HG03457 (cell line): Measurements from ENCODE around the gene MPDZ.

ENCODE experiments used
- ATAC-seq: cut with Tn5 transposase; IDR thresholded peaks from one replicate; pipeline ENCODE4 v1.9.1; 2021; ENCODE audit warnings: moderate number of reproducible peaks; ENCODE audit not compliant: unreplicated experiment

Gene MPDZ

DNA sequence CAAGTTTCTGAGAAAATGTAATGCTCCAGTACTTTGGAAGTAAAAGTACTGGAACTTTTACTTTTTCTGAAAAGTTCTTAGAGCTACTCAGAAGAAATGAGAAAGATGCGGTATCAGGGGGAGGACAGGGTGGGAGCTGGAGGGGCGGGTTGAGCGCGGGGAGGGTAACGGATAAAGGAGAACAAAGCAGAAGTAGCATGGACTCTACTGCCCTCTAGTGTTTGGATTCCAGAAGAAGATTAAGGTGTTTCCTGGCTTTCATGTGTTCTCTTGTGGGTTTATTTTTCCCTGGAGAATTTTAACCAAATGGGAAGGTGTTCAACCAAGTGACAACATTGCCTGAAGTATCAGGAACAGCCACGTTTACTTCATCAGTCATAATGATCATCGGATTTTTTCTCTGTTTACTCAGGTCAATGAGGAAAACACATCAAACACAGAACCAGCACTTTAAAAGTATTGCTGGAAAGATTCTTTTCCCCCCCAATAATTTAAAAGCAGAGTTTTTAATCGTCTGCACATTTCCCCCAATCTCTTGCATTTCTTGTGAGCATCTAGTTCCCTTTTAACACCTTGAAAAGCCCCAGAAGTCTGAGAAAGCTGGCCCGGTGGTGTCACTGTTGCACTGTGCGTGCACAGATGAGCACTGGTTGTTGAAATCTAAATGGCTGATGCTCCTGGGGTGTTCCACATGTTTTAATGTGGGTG, 190.6 kb downstream of the MPDZ start:
- ATAC-seq, result no peak

DNA sequence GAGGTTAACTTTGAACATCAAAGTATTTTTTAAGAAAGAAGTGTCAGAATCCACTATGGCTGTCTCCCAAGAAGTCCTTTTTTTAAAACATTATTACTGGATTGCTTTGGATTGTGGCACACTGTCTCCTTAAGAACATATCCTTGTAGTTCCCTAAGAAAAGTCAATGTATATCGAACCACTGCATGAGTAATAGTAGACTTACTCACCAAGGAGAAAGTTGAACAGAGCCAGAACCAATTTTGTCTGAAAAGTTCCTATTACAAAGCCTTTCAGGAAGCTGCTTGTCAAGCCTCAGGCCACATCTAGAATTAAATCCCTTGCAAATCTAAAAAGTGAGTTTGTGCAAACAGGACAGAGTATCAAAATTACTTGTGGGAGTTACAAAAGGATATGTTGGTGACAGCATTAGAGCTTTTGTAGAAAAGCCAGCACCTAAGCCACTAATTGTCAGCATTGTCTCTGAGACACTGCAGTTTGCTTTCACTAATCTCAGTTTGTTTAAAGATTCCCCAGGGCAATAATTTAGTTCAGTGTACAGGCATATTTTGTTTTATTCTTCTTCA, 195.4 kb downstream of the MPDZ start:
- no peak for ATAC-seq

GRCh38 chr9:13083366-13083765, 196.1 kb downstream of the MPDZ start:
- ATAC-seq, result no peak

GRCh38 chr9:13082796-13083195, 196.7 kb downstream of the MPDZ start:
- ATAC-seq, result no peak

DNA sequence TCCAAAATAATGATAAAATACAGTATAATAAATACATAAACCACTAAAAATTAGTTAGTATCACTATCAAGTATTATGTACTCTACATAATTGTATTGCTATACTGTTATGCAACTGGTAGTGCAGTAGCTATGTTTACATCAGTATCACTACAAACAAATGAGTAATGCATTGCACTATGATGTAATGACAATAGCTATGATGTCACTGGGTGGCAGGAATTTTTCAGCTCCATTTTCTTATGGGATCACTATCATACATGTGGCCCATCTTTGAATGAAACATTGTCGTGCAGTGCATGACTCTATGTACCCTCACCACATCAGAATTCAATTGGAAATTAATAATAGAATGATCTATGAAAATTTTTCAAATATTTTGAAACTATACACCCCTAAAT, 201.3 kb downstream of the MPDZ start:
- no peak for ATAC-seq

GRCh38 chr9:13076616-13077015, 202.9 kb downstream of the MPDZ start:
- no peak for ATAC-seq

- no peak for ATAC-seq
Observed at GRCh38 chr9:13071921-13072320, 207.6 kb downstream of the MPDZ start.

DNA sequence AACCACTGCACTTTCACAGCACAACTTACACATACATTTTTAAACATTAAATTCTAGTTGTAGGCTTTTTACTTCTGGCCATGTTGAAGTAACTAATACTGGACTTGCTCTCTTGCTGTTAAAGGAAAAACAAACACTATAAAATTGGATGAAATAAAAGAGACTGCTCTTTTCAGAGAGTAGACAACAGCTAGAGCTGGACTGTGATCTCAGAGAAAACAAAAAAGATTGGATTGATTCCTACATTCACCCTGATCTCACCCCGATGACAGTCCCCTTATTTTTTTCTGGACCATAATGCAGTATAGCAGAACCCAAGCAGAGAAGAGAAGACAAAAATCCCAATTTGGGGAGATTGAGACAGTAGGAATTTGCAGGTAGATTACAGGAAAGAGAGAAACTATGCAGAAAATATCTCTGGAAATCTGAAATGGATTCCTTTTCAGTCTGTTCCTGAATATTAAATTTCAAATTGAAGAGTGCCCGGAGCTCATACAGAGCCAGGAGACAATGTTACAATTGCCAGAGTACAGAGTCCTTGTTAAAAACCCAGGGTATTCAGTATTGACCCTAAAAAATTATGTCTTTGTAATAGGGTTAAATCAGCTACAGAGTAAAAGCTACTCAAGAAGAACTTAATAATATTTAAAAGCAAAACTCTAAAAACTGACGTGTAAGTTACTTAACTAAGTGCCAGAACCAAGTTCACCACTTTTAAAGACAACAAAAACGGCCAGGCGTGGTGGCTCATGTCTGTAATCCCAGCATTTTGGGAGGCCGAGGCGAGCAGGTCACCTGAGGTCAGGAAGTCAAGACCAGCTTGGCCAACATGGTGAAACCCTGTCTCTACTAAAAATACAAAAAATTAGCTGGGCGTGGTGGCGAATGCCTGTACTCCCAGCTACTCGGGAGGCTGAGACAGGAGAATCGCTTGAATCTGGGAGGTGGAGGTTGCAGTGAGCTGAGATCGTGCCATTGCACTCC, 208.6 kb downstream of the MPDZ start:
- no peak for ATAC-seq

DNA sequence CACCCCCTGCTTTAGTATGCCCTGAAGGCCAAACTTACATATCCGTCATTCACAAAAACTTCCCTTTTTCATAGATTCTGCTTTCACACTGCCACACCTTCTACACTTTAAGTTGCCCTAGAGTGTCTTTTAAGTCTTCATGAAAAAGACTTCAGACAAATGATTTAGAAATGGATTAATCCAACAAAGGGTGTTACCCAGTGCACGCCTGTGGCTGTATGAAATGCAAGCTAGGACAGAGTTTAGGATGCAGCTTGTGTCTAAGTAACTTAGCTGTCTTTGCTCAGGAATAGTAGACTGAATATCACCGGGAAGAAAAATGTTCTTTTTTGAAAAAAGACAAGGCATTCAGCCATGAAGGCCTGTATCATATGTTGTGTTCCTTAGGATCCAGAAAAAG, 210.0 kb downstream of the MPDZ start:
- ATAC-seq, result no peak

- ATAC-seq, result no peak
Observed at GRCh38 chr9:13064676-13065075, 214.8 kb downstream of the MPDZ start.

- ATAC-seq, result no peak
Observed at GRCh38 chr9:13063880-13064459, 215.5 kb downstream of the MPDZ start.

GRCh38 chr9:13061390-13061789, 218.1 kb downstream of the MPDZ start:
- ATAC-seq, result no peak
